Thymus (tissue), 11 donors: ENCODE measurements around the gene DIPK1A. TPM values are rescaled to one million over a fixed set of nuclear protein-coding genes. Genes with fewer than 3 reads are reported as not detected.
"Not testable (repeated sequence)": the region's sequence is repeated elsewhere in the genome, so short reads cannot be mapped to it uniquely, and the experiment has no call there.

Experiments used
- DNase-seq, 9 donors: peaks; one replicate each; pipeline ENCODE4 v3.0.0-alpha.2; 2013; ENCODE audit warnings: low spot score in 9 of 9, low read depth in 6 of 9, missing footprints in 1 of 9
- H3K27ac ChIP-seq, 2 donors: one replicate each; pipeline ENCODE4 v1.5.1; 2013; ENCODE audit warnings: control low read depth in 1 of 2, low read depth in 1 of 2, low read length in 1 of 2, mild to moderate bottlenecking in 1 of 2, moderate library complexity in 1 of 2
- H3K27me3 ChIP-seq, 2 donors: one replicate each; pipeline ENCODE4 v1.5.1; 2013; ENCODE audit warnings: low read length in 1 of 2; ENCODE audit not compliant: control insufficient read depth in 2 of 2, insufficient read depth in 1 of 2
- H3K36me3 ChIP-seq, 2 donors: one replicate each; pipeline ENCODE4 v1.5.1; 2013; ENCODE audit warnings: low read length in 1 of 2, mild to moderate bottlenecking in 1 of 2, moderate library complexity in 1 of 2; ENCODE audit not compliant: control insufficient read depth in 2 of 2, insufficient read depth in 2 of 2
- H3K4me1 ChIP-seq, 2 donors: one replicate each; pipeline ENCODE4 v1.5.1; 2013; ENCODE audit warnings: low read length in 2 of 2; ENCODE audit not compliant: control insufficient read depth in 2 of 2, insufficient read depth in 2 of 2
- H3K4me3 ChIP-seq, 2 donors: one replicate each; pipeline ENCODE4 v1.5.1; 2013; ENCODE audit warnings: low read length in 2 of 2, control low read depth in 1 of 2, mild to moderate bottlenecking in 1 of 2
- H3K9me3 ChIP-seq, 2 donors: one replicate each; pipeline ENCODE4 v1.5.1; 2013; ENCODE audit warnings: low read length in 1 of 2, mild to moderate bottlenecking in 1 of 2; ENCODE audit not compliant: control insufficient read depth in 2 of 2, insufficient read depth in 1 of 2
- WGBS: extraction: QIAGEN DNeasy Blood & Tissue Kit; methylation state at CpG from one replicate; pipeline ENCODE4 v1.1.7; 2013; 5-methylcytosine and 5-hydroxymethylcytosine counted together
- polyA plus RNA-seq: library from polyadenylated mRNA; stranded (reverse); fragments of 200-250 nt; gene quantifications from one replicate; pipeline ENCODE4 v1.2.3, GENCODE V29; 2013
- total RNA-seq: library from RNA; stranded (reverse); fragments of 120-200 nt; gene quantifications from one replicate; pipeline ENCODE4 v1.2.4, GENCODE V29; 2013
- donor health status: healthy.

Gene DIPK1A
- total and polyA plus RNA-seq, 2 donors, result 11.9 to 13.1 TPM

- no peak for DNase-seq
- Histone ChIP-seq H3K4me1 (peaks cover 14 to 19% of the 10 kb centered on the region in 2 donors), H3K27me3 (no peaks in the 10 kb centered on the region), H3K36me3 (peaks cover 0 to 6% of the 10 kb centered on the region in 2 donors), H3K4me3 (no peak overlapping the region), H3K9me3 (peaks cover 0 to 13% of the 10 kb centered on the region in 2 donors), H3K27ac (no peak overlapping the region)
Observed at GRCh38 chr1:92900539-92900938, 60.7 kb downstream of the DIPK1A start.

- no peak overlapping the region for H3K27ac ChIP-seq
- H3K27me3 ChIP-seq, result no peaks in the 10 kb centered on the region
- H3K9me3 ChIP-seq, result peaks cover 0 to 13% of the 10 kb centered on the region in 2 donors
- peaks cover 14 to 19% of the 10 kb centered on the region in 2 donors for H3K4me1 ChIP-seq
- no peak overlapping the region for H3K4me3 ChIP-seq
- peaks cover 0 to 6% of the 10 kb centered on the region in 2 donors for H3K36me3 ChIP-seq
- DNase-seq, result no peak
Observed at GRCh38 chr1:92899780-92900179, 61.5 kb downstream of the DIPK1A start.

GRCh38 chr1:92898053-92898452 is 63.2 kb downstream of the DIPK1A start:
- Histone ChIP-seq H3K9me3 (peaks cover 0 to 13% of the 10 kb centered on the region in 2 donors), H3K4me1 (peaks cover 14 to 19% of the 10 kb centered on the region in 2 donors)
- H3K27me3 ChIP-seq, H3K36me3 ChIP-seq, H3K4me3 ChIP-seq, H3K27ac ChIP-seq, DNase-seq: not testable (repeated sequence)
- WGBS, result 96% methylated on average over 2 of the region's 2 CpGs

GRCh38 chr1:92887465-92887864 is 73.8 kb downstream of the DIPK1A start:
- no peak for DNase-seq
- H3K4me1 ChIP-seq, result peaks cover 11 to 16% of the 10 kb centered on the region in 2 donors
- WGBS, result 98% methylated on average over 2 of the region's 2 CpGs
- H3K9me3 ChIP-seq, result peaks cover 0 to 9% of the 10 kb centered on the region in 2 donors
- H3K4me3 ChIP-seq, result no peak overlapping the region
- H3K27ac ChIP-seq, result no peak overlapping the region
- no peaks in the 10 kb centered on the region for H3K27me3 ChIP-seq
- H3K36me3 ChIP-seq, result no peaks in the 10 kb centered on the region

GRCh38 chr1:92886886-92887419 is 74.3 kb downstream of the DIPK1A start:
- no peak for DNase-seq
- Histone ChIP-seq H3K27ac (no peak overlapping the region), H3K27me3 (no peaks in the 10 kb centered on the region), H3K36me3 (no peaks in the 10 kb centered on the region), H3K4me1 (peaks cover 11 to 16% of the 10 kb centered on the region in 2 donors), H3K9me3 (peaks cover 0 to 9% of the 10 kb centered on the region in 2 donors), H3K4me3 (no peak overlapping the region)
- 97% methylated on average over 2 of the region's 2 CpGs for WGBS

GRCh38 chr1:92884195-92884594 is 77.1 kb downstream of the DIPK1A start:
- Histone ChIP-seq H3K27me3 (no peaks in the 10 kb centered on the region), H3K9me3 (peaks cover 0 to 3% of the 10 kb centered on the region in 2 donors), H3K27ac (no peak overlapping the region), H3K4me3 (no peak overlapping the region), H3K4me1 (peaks cover 14 to 24% of the 10 kb centered on the region in 2 donors), H3K36me3 (no peaks in the 10 kb centered on the region)
- DNase-seq, result no peak
- 100% methylated on average over 1 of the region's 1 CpG for WGBS

GRCh38 chr1:92883297-92883696 is 78.0 kb downstream of the DIPK1A start:
- H3K27me3 ChIP-seq, result no peaks in the 10 kb centered on the region
- peaks cover 0 to 3% of the 10 kb centered on the region in 2 donors for H3K9me3 ChIP-seq
- no peak for DNase-seq
- H3K27ac ChIP-seq, result peak overlapping the region; percentile 69 to 82
- no peak overlapping the region for H3K4me3 ChIP-seq
- no peaks in the 10 kb centered on the region for H3K36me3 ChIP-seq
- peaks cover 15 to 25% of the 10 kb centered on the region in 2 donors for H3K4me1 ChIP-seq

GRCh38 chr1:92882819-92883218 is 78.4 kb downstream of the DIPK1A start:
- peak overlapping the region; percentile 19 to 69 for H3K27ac ChIP-seq

GRCh38 chr1:92881391-92881790 is 79.9 kb downstream of the DIPK1A start:
- no peak for DNase-seq
- 96% methylated on average over 3 of the region's 3 CpGs for WGBS

More at GRCh38 chr1:92882819-92883218, 78.4 kb downstream of the DIPK1A start:
- H3K36me3 ChIP-seq, result no peaks in the 10 kb centered on the region
- H3K27me3 ChIP-seq, result no peaks in the 10 kb centered on the region
- H3K4me1 ChIP-seq, result peaks cover 20 to 25% of the 10 kb centered on the region in 2 donors
- 11% methylated on average over 1 of the region's 1 CpG for WGBS
- H3K4me3 ChIP-seq, result no peak overlapping the region
- H3K9me3 ChIP-seq, result peaks cover 0 to 3% of the 10 kb centered on the region in 2 donors
- peak in 6 of 9 donors; percentile 46 to 81 (median 55) for DNase-seq

More at GRCh38 chr1:92881391-92881790, 79.9 kb downstream of the DIPK1A start:
- Histone ChIP-seq H3K9me3 (peaks cover 0 to 3% of the 10 kb centered on the region in 2 donors), H3K4me1 (peaks cover 27 to 33% of the 10 kb centered on the region in 2 donors), H3K27ac (no peak overlapping the region), H3K36me3 (no peaks in the 10 kb centered on the region), H3K4me3 (no peak overlapping the region), H3K27me3 (no peaks in the 10 kb centered on the region)
